Measurements from ENCODE around the gene GLOD4. TPM values are rescaled to one million over a fixed set of nuclear protein-coding genes. Genes with fewer than 3 reads are reported as not detected.

The GLOD4 gene
- total and polyA plus RNA-seq, 2 donors (not counting 1 experiment from before 2014, with no cell fraction given), result 31.7 to 62.8 TPM

GRCh38 chr17:814371-814770 lies 32.3 kb upstream of the GLOD4 start:
- no peak overlapping the region for H3K4me3 ChIP-seq (replicated peaks in 1 of 4; ENCODE audit: control extremely low read depth in 1 of 4, insufficient read depth in 1 of 4, low read depth in 3 of 4, low read length in 4 of 4)
- H3K36me3 ChIP-seq (ENCODE audit: control insufficient read depth, insufficient read depth, low read length), result peaks cover 2% of the 10 kb centered on the region
- no peak overlapping the region for H3K9ac ChIP-seq (ENCODE audit: insufficient read depth, low read length)
- no peaks in the 10 kb centered on the region for H4K20me1 ChIP-seq (ENCODE audit: control insufficient read depth, extremely low read depth, insufficient read depth, low read length)
- no peak overlapping the region for H3K27ac ChIP-seq (ENCODE audit: insufficient read depth, low read length)
- no peak for DNase-seq (ENCODE audit: low read depth in 2 of 2)
- H3K79me2 ChIP-seq (ENCODE audit: control insufficient read depth, insufficient read depth, low read length), result no peaks in the 10 kb centered on the region
- no peak overlapping the region for H2AFZ ChIP-seq (ENCODE audit: low read length)
- H3K9me3 ChIP-seq (ENCODE audit: control insufficient read depth, insufficient read depth, low read depth, low read length), result no peaks in the 10 kb centered on the region
- no peak overlapping the region for H3K4me2 ChIP-seq (ENCODE audit: extremely low read depth, insufficient read depth, low read length)
- TF ChIP-seq CTCF (conservative IDR thresholded peaks at IDR 0.05 in 1 of 2, IDR thresholded peaks at IDR 0.05 in 1 of 2; ENCODE audit: low read depth in 1 of 2, low read length in 2 of 2) (no peak), EZH2 (IDR thresholded peaks at IDR 0.05; ENCODE audit: low read length, missing control alignments) (no peak)
- H3K27me3 ChIP-seq (ENCODE audit: control insufficient read depth, insufficient read depth, low read length), result no peaks in the 10 kb centered on the region
- H3K4me1 ChIP-seq (ENCODE audit: control insufficient read depth, extremely low read depth, insufficient read depth, low read length), result no peaks in the 10 kb centered on the region

GRCh38 chr17:812638-813204 lies 30.6 kb upstream of the GLOD4 start:
- Histone ChIP-seq H3K4me2 (ENCODE audit: extremely low read depth, insufficient read depth, low read length) (no peak overlapping the region), H3K79me2 (ENCODE audit: control insufficient read depth, insufficient read depth, low read length) (no peaks in the 10 kb centered on the region), H3K4me1 (ENCODE audit: control insufficient read depth, extremely low read depth, insufficient read depth, low read length) (no peaks in the 10 kb centered on the region), H3K9ac (ENCODE audit: insufficient read depth, low read length) (no peak overlapping the region), H3K27ac (ENCODE audit: insufficient read depth, low read length) (no peak overlapping the region), H3K4me3 (replicated peaks in 1 of 4; ENCODE audit: control extremely low read depth in 1 of 4, insufficient read depth in 1 of 4, low read depth in 3 of 4, low read length in 4 of 4) (no peak overlapping the region), H3K27me3 (ENCODE audit: control insufficient read depth, insufficient read depth, low read length) (no peaks in the 10 kb centered on the region), H2AFZ (ENCODE audit: low read length) (no peak overlapping the region), H3K9me3 (ENCODE audit: control insufficient read depth, insufficient read depth, low read depth, low read length) (no peaks in the 10 kb centered on the region), H4K20me1 (ENCODE audit: control insufficient read depth, extremely low read depth, insufficient read depth, low read length) (no peaks in the 10 kb centered on the region), H3K36me3 (ENCODE audit: control insufficient read depth, insufficient read depth, low read length) (peaks cover 2% of the 10 kb centered on the region)
- TF ChIP-seq CTCF (conservative IDR thresholded peaks at IDR 0.05 in 1 of 2, IDR thresholded peaks at IDR 0.05 in 1 of 2; ENCODE audit: low read depth in 1 of 2, low read length in 2 of 2) (no peak), EZH2 (IDR thresholded peaks at IDR 0.05; ENCODE audit: low read length, missing control alignments) (no peak)
- no peak for DNase-seq (ENCODE audit: low read depth in 2 of 2)

DNA sequence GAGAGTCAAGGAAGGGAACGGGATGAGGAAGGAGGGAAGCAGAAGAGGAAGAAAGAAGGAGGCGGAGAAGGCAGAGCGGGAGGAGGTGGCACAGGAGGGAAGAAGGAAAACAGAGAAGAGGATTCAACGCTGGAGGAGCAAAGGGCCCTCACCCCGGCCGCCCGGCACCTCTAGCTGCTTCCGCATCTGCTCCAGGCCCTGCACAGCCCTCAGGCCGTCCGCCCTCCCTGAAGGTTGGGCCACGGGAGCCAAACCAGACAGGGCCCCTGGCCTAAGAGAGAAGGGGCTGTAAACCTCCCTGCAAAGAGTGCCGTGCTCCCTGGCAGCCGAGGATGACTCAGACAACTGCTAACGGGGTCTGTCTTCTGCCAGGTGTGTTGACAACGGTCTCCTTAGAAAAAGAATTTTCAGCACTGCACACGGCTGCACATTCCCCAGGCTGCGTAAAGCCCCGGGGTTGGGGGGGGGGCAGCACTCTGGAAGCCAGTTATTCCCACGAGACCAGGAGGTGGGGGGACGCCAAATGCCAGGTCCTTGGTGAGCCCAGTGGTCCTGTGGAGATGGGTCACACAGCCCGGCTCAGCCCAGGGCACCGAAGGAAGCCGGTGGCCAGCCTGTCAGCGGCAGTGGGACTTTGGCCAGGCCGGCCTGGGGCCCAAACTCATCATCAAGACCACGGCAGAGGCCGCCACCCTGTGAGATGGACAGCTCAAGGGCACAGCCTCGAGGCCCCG lies 29.1 kb upstream of the GLOD4 start:
- Histone ChIP-seq H3K9me3 (ENCODE audit: control insufficient read depth, insufficient read depth, low read depth, low read length) (no peaks in the 10 kb centered on the region), H2AFZ (ENCODE audit: low read length) (no peak overlapping the region), H3K79me2 (ENCODE audit: control insufficient read depth, insufficient read depth, low read length) (no peaks in the 10 kb centered on the region), H3K4me2 (ENCODE audit: extremely low read depth, insufficient read depth, low read length) (no peak overlapping the region), H4K20me1 (ENCODE audit: control insufficient read depth, extremely low read depth, insufficient read depth, low read length) (no peaks in the 10 kb centered on the region), H3K4me3 (replicated peaks in 1 of 4; ENCODE audit: control extremely low read depth in 1 of 4, insufficient read depth in 1 of 4, low read depth in 3 of 4, low read length in 4 of 4) (no peak overlapping the region), H3K36me3 (ENCODE audit: control insufficient read depth, insufficient read depth, low read length) (peaks cover 2% of the 10 kb centered on the region), H3K4me1 (ENCODE audit: control insufficient read depth, extremely low read depth, insufficient read depth, low read length) (no peaks in the 10 kb centered on the region), H3K9ac (ENCODE audit: insufficient read depth, low read length) (no peak overlapping the region), H3K27me3 (ENCODE audit: control insufficient read depth, insufficient read depth, low read length) (no peaks in the 10 kb centered on the region), H3K27ac (ENCODE audit: insufficient read depth, low read length) (no peak overlapping the region)
- TF ChIP-seq CTCF (conservative IDR thresholded peaks at IDR 0.05 in 1 of 2, IDR thresholded peaks at IDR 0.05 in 1 of 2; ENCODE audit: low read depth in 1 of 2, low read length in 2 of 2), result no peak
- no peak for DNase-seq (ENCODE audit: low read depth in 2 of 2)

Measured in fibroblast of lung (primary cell).